ENCODE data around the gene ZDHHC9. TPM values are rescaled to one million over a fixed set of nuclear protein-coding genes. Genes with fewer than 3 reads are reported as not detected.

The ZDHHC9 gene
- total and polyA plus RNA-seq, 3 donors from 2014 or later: 6.9 to 9.4 (median 7.3) TPM

GRCh38 chrX:129790146-129790545 lies 53.5 kb downstream of the ZDHHC9 start:
- WGBS, 2 donors: 93 to 97% methylated on average over 3 of the region's 3 CpGs
- Histone ChIP-seq H3K4me1 (no peaks in the 10 kb centered on the region), H3K36me3 (ENCODE audit: low read depth, missing control alignments) (no peaks in the 10 kb centered on the region), H3K27me3 (no peaks in the 10 kb centered on the region), H3K27ac (no peak overlapping the region), H3K9me3 (no peaks in the 10 kb centered on the region), H3K4me3 (no peak overlapping the region)
- TF ChIP-seq, protein P1, sequence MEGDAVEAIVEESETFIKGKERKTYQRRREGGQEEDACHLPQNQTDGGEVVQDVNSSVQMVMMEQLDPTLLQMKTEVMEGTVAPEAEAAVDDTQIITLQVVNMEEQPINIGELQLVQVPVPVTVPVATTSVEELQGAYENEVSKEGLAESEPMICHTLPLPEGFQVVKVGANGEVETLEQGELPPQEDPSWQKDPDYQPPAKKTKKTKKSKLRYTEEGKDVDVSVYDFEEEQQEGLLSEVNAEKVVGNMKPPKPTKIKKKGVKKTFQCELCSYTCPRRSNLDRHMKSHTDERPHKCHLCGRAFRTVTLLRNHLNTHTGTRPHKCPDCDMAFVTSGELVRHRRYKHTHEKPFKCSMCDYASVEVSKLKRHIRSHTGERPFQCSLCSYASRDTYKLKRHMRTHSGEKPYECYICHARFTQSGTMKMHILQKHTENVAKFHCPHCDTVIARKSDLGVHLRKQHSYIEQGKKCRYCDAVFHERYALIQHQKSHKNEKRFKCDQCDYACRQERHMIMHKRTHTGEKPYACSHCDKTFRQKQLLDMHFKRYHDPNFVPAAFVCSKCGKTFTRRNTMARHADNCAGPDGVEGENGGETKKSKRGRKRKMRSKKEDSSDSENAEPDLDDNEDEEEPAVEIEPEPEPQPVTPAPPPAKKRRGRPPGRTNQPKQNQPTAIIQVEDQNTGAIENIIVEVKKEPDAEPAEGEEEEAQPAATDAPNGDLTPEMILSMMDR (IDR thresholded peaks at IDR 0.05): no peak
- no peak for TF ChIP-seq POLR2A (IDR thresholded peaks at IDR 0.05)
- intact Hi-C loops (cut with DNase I; ENCODE audit: low total_unique reads): no loop called here
- DNase-seq: no peak

GRCh38 chrX:129788527-129788926 lies 55.2 kb downstream of the ZDHHC9 start:
- Histone ChIP-seq H3K27me3 (no peaks in the 10 kb centered on the region), H3K4me3 (no peak overlapping the region), H3K9me3 (no peaks in the 10 kb centered on the region), H3K27ac (no peak overlapping the region), H3K4me1 (no peaks in the 10 kb centered on the region), H3K36me3 (ENCODE audit: low read depth, missing control alignments) (no peaks in the 10 kb centered on the region)
- no peak for TF ChIP-seq POLR2A (IDR thresholded peaks at IDR 0.05)
- TF ChIP-seq, protein P1 (IDR thresholded peaks at IDR 0.05): no peak
- WGBS, 2 donors: 85 to 87% methylated on average over 6 of the region's 6 CpGs
- intact Hi-C loops (cut with DNase I; ENCODE audit: low total_unique reads): no loop called here
- DNase-seq: no peak

DNA sequence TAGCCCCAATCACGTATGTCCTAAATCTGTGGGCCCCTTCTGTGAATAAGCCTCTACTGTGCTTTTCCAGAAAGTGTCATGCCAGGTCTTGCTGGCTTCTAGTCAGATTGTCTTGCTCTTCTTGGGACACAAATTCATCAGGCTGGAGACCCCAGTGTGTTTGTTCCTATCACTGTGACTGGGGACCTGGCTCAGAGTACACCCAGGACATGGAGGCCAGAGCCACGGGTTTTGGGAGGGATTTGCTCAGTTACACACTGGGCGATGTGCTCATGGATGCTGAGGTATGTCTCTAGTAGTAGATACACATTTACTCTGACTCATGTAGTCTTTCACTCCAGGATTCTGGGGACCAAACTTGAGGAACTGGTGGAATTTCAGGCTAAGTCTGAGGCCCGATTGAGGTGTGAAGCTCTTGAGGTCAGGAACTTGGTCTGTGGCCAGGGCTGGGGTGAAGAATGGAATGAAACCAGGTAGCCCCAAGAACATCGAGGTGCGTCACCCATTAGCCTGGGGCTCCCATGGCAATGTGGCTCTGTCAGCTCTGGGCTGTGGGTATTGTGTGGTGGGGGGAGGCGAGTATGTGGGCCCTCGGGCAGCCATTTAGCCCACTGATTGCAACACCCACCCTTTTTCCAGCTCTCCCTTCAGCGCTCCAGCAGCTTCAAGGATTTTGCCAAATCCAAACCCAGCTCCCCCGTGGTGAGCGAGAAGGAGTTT lies 56.2 kb downstream of the ZDHHC9 start:
- WGBS, 2 donors: 80 to 86% methylated on average over 1 to 11 of the region's 11 CpGs
- no peak for DNase-seq

GRCh38 chrX:129786210-129786651 lies 57.5 kb downstream of the ZDHHC9 start:
- intact Hi-C loops (cut with DNase I; ENCODE audit: low total_unique reads): no loop called here
- no peak for DNase-seq
- TF ChIP-seq, protein P1 (IDR thresholded peaks at IDR 0.05): no peak
- TF ChIP-seq POLR2A (IDR thresholded peaks at IDR 0.05): no peak

More for the DNA sequence above, 56.2 kb downstream of the ZDHHC9 start:
- intact Hi-C loops (cut with DNase I; ENCODE audit: low total_unique reads): no loop called here
- Histone ChIP-seq H3K4me1 (no peaks in the 10 kb centered on the region), H3K36me3 (ENCODE audit: low read depth, missing control alignments) (no peaks in the 10 kb centered on the region), H3K9me3 (no peaks in the 10 kb centered on the region), H3K4me3 (no peak overlapping the region), H3K27me3 (no peaks in the 10 kb centered on the region), H3K27ac (no peak overlapping the region)
- TF ChIP-seq POLR2A (IDR thresholded peaks at IDR 0.05): no peak
- TF ChIP-seq, protein P1 (IDR thresholded peaks at IDR 0.05): no peak

More at GRCh38 chrX:129786210-129786651, 57.5 kb downstream of the ZDHHC9 start:
- Histone ChIP-seq H3K36me3 (ENCODE audit: low read depth, missing control alignments) (no peaks in the 10 kb centered on the region), H3K4me3 (no peak overlapping the region), H3K27me3 (no peaks in the 10 kb centered on the region), H3K27ac (no peak overlapping the region), H3K9me3 (no peaks in the 10 kb centered on the region), H3K4me1 (no peaks in the 10 kb centered on the region)
- WGBS, 2 donors: 75 to 86% methylated on average over 1 to 3 of the region's 3 CpGs
